GM21717 (cell line): Measurements from ENCODE around the gene MORN2.
"Not testable (repeated sequence)": the region's sequence is repeated elsewhere in the genome, so short reads cannot be mapped to it uniquely, and the experiment has no call there.

Experiments
- ATAC-seq: cut with Tn5 transposase; IDR thresholded peaks from one replicate; pipeline ENCODE4 v1.9.1; 2021; ENCODE audit warnings: mild to moderate bottlenecking, moderate library complexity; ENCODE audit not compliant: unreplicated experiment

Gene MORN2

GRCh38 chr2:38875576-38876367 is at the start of gene MORN2, which contains the start of gene DHX57:
TSS of gene MORN2 (plus strand) at chr2:38875976.
TSS of gene DHX57 (minus strand) at chr2:38875934. CDS start at chr2:38868405, 7,529 bp downstream.
- ATAC-seq = peak; percentile 100

- not testable (repeated sequence) for ATAC-seq
These were observed 48.1 kb upstream of the MORN2 start for GRCh38 chr2:38827539-38828145.

GRCh38 chr2:38828460-38828859 is 47.3 kb upstream of the MORN2 start:
- no peak for ATAC-seq

- ATAC-seq = no peak
These were observed 45.8 kb upstream of the MORN2 start for GRCh38 chr2:38829971-38830370.

GRCh38 chr2:38830526-38831159 is 45.1 kb upstream of the MORN2 start:
- ATAC-seq = no peak

- ATAC-seq = no peak
These were observed 40.7 kb upstream of the MORN2 start for GRCh38 chr2:38835015-38835601.

- ATAC-seq = peak; percentile 95
These were observed 39.8 kb upstream of the MORN2 start for GRCh38 chr2:38835990-38836389.

- peak; percentile 31 for ATAC-seq
These were observed 39.0 kb upstream of the MORN2 start for GRCh38 chr2:38836791-38837190.

GRCh38 chr2:38850045-38850444 is 25.7 kb upstream of the MORN2 start:
- ATAC-seq = peak; percentile 92

GRCh38 chr2:38856165-38856564 is 19.6 kb upstream of the MORN2 start:
- no peak for ATAC-seq

- no peak for ATAC-seq
These were observed 13.3 kb upstream of the MORN2 start for GRCh38 chr2:38862476-38862875.

- ATAC-seq = peak; percentile 66
These were observed 12.6 kb upstream of the MORN2 start for GRCh38 chr2:38863061-38863695.

GRCh38 chr2:38866773-38867443 is 8.9 kb upstream of the MORN2 start:
- no peak for ATAC-seq

GRCh38 chr2:38871432-38871831 is 4.3 kb upstream of the MORN2 start:
- ATAC-seq = no peak

- no peak for ATAC-seq
These were observed 2.0 kb upstream of the MORN2 start for GRCh38 chr2:38873763-38874162.

GRCh38 chr2:38875227-38875575 is 575 bp upstream of the MORN2 start:
- no peak for ATAC-seq

GRCh38 chr2:38876407-38876806 is 631 bp downstream of the MORN2 start:
- ATAC-seq = no peak

- ATAC-seq = no peak
These were observed 10.3 kb downstream of the MORN2 start for GRCh38 chr2:38886063-38886462.

GRCh38 chr2:38887347-38887746 is 11.6 kb downstream of the MORN2 start:
- ATAC-seq = no peak

- ATAC-seq = no peak
These were observed 12.3 kb downstream of the MORN2 start for GRCh38 chr2:38887902-38888554.
